ENCODE results near the gene KDM2B. TPM values are rescaled to one million over a fixed set of nuclear protein-coding genes. Genes with fewer than 3 reads are reported as not detected.

KDM2B gene
- total RNA-seq, 4 donors from 2014 or later: 20.7 to 26.3 (median 23.9) TPM

- Histone ChIP-seq H3K9me3 (no peaks in the 10 kb centered on the region), H3K36me3 (no peaks in the 10 kb centered on the region), H3K27me3 (no peaks in the 10 kb centered on the region), H3K4me1 (peaks cover 7 to 32% (median 16%) of the 10 kb centered on the region in 3 donors), H3K27ac (peak overlapping the region; percentile 65 to 96 (median 93)), H3K4me3 (peak overlapping the region; percentile 48 to 83 (median 73))
- no peak for TF ChIP-seq POLR2A (IDR thresholded peaks at IDR 0.05)
- TF ChIP-seq, protein P1, sequence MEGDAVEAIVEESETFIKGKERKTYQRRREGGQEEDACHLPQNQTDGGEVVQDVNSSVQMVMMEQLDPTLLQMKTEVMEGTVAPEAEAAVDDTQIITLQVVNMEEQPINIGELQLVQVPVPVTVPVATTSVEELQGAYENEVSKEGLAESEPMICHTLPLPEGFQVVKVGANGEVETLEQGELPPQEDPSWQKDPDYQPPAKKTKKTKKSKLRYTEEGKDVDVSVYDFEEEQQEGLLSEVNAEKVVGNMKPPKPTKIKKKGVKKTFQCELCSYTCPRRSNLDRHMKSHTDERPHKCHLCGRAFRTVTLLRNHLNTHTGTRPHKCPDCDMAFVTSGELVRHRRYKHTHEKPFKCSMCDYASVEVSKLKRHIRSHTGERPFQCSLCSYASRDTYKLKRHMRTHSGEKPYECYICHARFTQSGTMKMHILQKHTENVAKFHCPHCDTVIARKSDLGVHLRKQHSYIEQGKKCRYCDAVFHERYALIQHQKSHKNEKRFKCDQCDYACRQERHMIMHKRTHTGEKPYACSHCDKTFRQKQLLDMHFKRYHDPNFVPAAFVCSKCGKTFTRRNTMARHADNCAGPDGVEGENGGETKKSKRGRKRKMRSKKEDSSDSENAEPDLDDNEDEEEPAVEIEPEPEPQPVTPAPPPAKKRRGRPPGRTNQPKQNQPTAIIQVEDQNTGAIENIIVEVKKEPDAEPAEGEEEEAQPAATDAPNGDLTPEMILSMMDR (IDR thresholded peaks at IDR 0.05): no peak
- intact Hi-C loops (cut with DNase I): no loop called here
- WGBS, 2 donors: 22 to 29% methylated on average over 2 of the region's 48 CpGs
- peak; percentile 35 for DNase-seq
Measured at GRCh38 chr12:121467638-121468498, 113.0 kb downstream of the KDM2B start.

GRCh38 chr12:121466794-121467637 is 113.8 kb downstream of the KDM2B start:
- Histone ChIP-seq H3K27ac (peak overlapping the region; percentile 80 to 96 (median 93)), H3K9me3 (no peaks in the 10 kb centered on the region), H3K36me3 (no peaks in the 10 kb centered on the region), H3K4me3 (peak overlapping the region; percentile 63 to 83 (median 74)), H3K27me3 (no peaks in the 10 kb centered on the region), H3K4me1 (peaks cover 7 to 32% (median 16%) of the 10 kb centered on the region in 3 donors)
- intact Hi-C loops (cut with DNase I): no loop called here
- TF ChIP-seq POLR2A (IDR thresholded peaks at IDR 0.05): peak in 2 of 4 donors; percentile 56 to 63
- TF ChIP-seq, protein P1 (IDR thresholded peaks at IDR 0.05): no peak
- WGBS, 2 donors: 0% methylated on average over 3 of the region's 139 CpGs; no CpG with 5 or more reads in 1 of the 2 donors
- peak; percentile 53 for DNase-seq

- no peaks in the 10 kb centered on the region for H3K36me3 ChIP-seq
- DNase-seq: no peak
- peaks cover 7 to 32% (median 16%) of the 10 kb centered on the region in 3 donors for H3K4me1 ChIP-seq
- no peaks in the 10 kb centered on the region for H3K27me3 ChIP-seq
- H3K27ac ChIP-seq: peak overlapping the region; percentile 78 to 96 (median 93)
- intact Hi-C loops (cut with DNase I): no loop called here
- WGBS, 2 donors: 12 to 21% methylated on average over 18 of the region's 70 CpGs
- no peaks in the 10 kb centered on the region for H3K9me3 ChIP-seq
- H3K4me3 ChIP-seq: peak overlapping the region; percentile 63 to 83 (median 74)
- TF ChIP-seq, protein P1 (IDR thresholded peaks at IDR 0.05): no peak
- no peak for TF ChIP-seq POLR2A (IDR thresholded peaks at IDR 0.05)
Measured at GRCh38 chr12:121465921-121466793, 114.7 kb downstream of the KDM2B start.

DNA sequence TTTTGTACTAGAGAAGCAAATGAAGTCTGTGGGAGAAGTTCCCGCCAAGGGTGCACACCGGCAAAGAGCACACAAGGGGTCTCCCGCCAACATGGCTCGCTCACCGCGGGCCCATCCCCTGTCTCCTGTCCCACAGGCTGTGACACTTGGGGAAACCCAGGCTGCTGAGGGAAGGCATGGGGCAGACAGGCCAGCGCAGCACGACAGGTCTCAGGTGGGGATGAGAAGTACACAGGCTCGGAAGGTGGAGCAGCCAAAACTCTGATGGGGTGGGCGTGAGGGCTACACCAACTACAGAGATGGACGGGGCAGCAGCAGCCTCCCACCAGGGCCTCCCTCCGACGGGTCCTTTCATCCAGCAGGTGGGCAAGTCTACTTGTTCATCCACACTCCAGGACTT is 116.5 kb downstream of the KDM2B start:
- H3K36me3 ChIP-seq: no peaks in the 10 kb centered on the region
- TF ChIP-seq, protein P1 (IDR thresholded peaks at IDR 0.05): no peak
- no peak for TF ChIP-seq POLR2A (IDR thresholded peaks at IDR 0.05)
- no peak overlapping the region for H3K4me3 ChIP-seq
- WGBS, 2 donors: 93 to 96% methylated on average over 7 to 8 of the region's 13 CpGs
- H3K9me3 ChIP-seq: no peaks in the 10 kb centered on the region
- DNase-seq: no peak
- peaks cover 7 to 32% (median 16%) of the 10 kb centered on the region in 3 donors for H3K4me1 ChIP-seq
- no peak overlapping the region for H3K27ac ChIP-seq
- intact Hi-C loops (cut with DNase I): no loop called here
- no peaks in the 10 kb centered on the region for H3K27me3 ChIP-seq

Measured in esophagus squamous epithelium (tissue), 5 donors.